Stimulated activated CD4-positive, alpha-beta T cell treated with anti-CD3 and anti-CD28 coated beads, Interleukin-2, amount 100 ng/mL, for 4 hours (primary cell): Measurements from ENCODE around the gene UBE2G1.
A peak's percentile ranks its signal among the peaks of the same experiment; 100 is the strongest.
"Not testable (repeated sequence)": the region's sequence is repeated elsewhere in the genome, so short reads cannot be mapped to it uniquely, and the experiment has no call there.

Source experiments
- DNase-seq: peaks from one replicate; pipeline ENCODE4 v3.0.0-alpha.2; 2020; ENCODE audit warnings: low read depth

UBE2G1 gene

GRCh38 chr17:4366327-4367063, at the start of gene UBE2G1:
TSS of gene UBE2G1 (minus strand) at chr17:4366675. CDS start at chr17:4366316, 359 bp downstream.
- DNase-seq = peak; percentile 99

DNA sequence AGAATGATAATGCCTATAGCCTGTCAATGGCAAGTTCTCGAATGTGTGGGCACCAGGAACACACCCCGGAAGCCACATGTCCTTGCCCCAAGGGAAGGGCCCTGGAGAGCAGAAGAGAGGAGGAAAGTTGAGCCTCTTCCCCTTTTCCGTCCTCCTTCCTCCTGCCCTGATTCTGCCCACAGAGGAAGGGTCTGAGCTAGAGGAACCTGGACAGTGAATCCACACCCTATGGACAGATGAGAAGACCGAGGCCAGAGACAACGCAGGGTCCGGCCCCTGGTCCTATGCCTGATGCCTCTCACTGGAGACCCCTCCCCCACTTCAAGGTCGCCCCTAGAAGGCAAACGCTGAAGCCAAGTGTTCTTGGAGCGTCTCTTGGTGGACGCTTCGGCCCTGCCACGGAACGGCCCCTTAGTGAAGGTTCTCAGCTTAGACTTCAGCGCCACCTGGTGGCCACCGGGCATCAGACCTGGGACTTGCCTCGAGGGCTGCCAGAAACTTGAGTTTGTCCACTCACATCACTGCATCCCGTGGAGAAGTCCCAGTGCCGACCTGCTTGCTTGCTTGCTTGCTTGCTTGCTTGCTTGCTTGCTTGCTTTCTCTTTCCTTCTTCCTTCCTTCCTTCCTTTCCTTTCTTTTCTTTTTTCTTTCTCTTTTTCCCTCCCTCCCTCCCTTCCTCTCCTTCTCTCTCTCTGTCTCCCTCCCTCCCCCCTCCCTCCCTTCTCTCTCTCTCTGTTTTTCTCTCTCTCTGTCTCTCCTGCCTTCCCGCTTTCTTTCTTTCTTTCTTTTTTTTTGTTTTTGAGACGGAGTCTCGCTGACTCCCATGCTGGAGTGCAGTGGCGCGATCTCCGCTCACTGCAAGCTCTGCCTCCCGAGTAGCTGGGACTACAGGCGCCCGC, 46.7 kb upstream of the UBE2G1 start:
- peak; percentile 82 for DNase-seq

- DNase-seq = no peak
Observed at GRCh38 chr17:4411201-4411600, 44.7 kb upstream of the UBE2G1 start.

DNA sequence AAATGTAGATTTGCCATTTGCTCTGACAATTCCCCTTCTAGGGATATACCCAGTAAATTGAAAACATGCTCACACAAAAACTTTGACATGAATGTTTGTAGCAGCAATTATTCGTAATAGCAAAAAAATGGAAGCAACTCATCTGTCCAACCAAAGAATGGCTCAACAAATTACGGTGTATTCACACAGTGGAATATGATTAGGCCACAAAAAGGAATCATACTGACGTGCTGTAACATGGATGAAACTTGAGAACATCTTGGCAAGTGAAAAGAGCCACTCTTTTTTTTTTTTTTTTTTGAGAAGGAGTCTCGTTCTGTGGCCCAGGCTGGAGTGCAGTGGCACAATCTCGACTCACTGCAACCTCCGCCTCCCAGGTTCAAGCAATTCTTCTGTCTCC, 43.2 kb upstream of the UBE2G1 start:
- DNase-seq = no peak

DNA sequence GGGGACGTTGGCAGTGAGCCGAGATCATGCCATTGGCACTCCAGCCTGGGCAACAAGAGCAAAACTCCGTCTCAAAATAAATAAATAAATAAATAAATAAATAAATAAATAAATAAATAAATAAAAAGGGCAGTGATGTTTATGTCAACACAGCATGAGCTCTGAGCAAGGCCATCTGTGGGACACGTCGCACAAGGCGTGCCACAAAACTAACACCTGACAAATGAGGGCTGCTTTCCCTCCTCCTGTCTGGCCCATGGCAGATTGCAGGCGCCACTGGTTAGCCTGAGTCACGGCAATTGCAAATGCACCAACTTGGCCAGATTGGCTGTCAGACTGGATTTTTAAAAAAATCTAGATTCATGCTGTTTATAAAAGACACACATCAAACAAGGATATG, 41.4 kb upstream of the UBE2G1 start:
- DNase-seq = no peak

DNA sequence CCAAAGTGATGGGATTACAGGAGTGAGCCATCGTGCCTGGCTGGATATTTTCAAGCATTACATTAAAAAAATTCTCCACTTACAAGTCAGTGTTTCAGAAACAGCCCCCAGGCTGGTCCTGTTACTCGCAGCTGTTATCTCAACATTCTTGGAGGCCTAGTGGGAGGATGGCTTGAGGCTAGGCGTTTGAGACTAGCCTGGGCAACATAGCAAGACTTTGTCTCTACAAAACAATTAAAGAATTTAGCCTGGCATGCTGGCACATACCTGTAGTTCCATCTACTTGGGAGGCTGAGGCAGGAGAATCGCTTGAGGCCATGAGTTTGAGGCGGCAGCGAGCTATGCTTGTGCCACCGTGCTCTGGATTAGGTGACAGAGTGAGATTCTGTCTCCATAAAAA, 40.7 kb upstream of the UBE2G1 start:
- DNase-seq = no peak

GRCh38 chr17:4406386-4406785, 39.9 kb upstream of the UBE2G1 start:
- DNase-seq = no peak

- no peak for DNase-seq
Observed at GRCh38 chr17:4405699-4406098, 39.2 kb upstream of the UBE2G1 start.

- no peak for DNase-seq
Observed at GRCh38 chr17:4405038-4405669, 38.7 kb upstream of the UBE2G1 start.

DNA sequence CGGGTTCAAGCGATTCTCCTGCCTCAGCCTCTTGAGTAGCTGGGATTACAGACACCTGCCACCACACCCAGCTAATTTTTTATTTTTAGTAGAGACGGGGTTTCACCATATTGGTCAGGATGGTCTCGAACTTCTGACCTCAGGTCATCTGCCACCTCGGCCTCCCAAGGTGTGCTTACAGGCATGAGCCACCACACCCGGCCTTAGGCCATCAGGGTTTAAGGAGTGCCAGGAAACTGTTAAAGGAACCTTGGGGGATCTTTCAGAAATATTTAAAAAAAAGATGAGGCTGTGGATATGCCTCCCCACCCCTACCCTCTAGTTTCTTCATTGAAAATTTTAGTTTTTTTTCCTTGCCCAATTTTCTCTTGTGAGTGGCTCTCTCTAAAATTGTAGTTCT, 31.4 kb upstream of the UBE2G1 start:
- no peak for DNase-seq

DNA sequence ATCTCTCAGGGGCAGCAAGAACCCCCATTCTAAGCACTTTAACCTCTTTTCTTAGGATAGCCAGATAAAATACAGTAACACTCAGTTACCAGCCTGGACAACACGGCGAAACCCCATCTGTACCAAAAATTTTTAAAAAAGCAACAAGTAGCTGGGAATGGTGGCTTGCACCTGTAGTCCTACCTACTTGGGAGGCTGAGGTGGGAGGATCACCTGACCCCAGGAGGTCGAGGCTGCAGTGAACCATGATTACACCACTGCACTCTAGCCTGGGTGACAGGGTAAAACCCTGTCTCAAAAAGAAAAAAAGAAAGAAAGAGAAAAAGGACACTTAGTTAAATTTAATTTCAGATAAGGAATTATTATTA, 28.6 kb upstream of the UBE2G1 start:
- DNase-seq = no peak

DNA sequence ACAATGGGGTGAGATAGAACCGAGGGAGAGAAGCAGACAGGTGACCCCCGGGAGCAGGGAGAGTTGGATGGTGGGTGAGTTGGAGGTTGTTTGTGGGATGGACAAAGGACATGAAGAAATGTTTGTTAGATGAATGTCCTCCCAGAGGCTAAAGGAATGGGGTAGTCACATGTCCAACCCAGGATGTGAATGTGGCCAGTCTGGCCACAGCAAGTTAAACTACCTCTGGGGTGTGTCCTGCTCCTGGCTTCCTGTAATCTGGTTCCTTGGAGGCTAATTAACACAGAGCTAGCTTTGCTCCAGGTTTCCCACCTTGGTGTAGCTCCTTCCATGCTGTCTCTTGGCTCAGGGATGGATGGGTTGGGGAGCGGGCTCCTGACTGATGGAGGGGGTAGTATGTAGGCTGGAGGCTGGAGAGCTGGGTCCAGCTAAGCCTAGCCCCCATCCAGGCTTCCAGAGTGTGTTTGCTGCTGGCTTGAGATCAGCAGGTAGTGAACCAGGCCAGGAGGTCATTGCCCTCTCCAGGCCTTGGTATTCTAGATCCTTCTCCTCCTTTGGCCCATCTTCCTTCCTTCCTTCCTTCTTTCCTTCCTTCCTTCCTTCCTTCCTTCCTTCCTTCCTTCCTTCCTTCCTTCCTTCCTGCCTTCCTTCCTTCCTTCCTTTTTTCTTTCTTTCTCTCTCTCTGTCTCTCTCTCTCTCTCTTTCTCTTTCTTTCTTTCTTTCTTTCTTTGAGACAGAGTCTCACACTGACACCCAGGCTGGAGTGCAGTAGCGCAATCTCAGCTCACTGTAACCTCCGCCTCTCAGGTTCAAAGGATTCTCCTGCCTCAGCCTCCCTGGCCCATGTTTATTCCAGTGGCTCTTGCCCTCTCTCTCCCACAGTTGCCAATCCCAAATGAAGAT, 28.0 kb upstream of the UBE2G1 start:
- no peak for DNase-seq

DNA sequence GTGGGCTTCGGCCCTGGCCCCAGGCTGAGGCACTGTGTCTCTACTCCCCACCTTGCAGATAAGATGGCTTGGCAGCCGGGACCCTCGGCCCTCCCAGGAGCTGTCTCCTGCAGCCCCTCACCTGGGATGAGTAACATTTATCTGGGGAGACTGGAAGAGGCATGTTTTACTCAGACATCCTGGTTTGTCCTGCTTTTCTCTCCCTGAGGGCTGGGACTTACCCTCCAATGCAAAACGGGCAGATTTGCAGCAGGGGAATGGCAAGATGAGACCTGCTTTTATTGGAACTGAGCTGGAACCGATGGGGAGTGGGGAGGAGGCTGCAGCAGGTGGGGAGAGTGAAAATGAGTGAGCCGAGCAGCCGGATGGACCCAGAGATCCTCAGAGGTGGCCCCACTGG, 27.3 kb upstream of the UBE2G1 start:
- no peak for DNase-seq

DNA sequence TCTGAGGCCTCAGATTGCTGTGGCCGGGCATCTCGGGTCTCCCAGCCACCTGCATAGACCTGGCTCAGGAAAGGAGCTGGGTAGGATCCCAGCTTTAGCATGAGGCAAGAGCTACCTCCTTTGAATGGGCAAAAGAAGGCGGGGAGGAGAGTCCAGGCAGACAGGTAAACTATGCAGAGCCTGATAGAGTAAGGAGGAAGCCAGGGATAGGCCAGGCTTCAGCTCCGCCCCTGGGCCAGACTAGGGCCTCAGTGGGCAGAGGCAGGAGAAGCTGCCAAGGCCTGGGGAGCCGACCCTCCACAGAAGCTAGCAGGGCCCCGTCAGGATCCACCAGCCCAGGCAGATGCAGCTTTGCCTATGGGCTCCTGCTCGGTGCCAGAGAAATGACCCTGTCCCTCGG, 22.6 kb upstream of the UBE2G1 start:
- no peak for DNase-seq

DNA sequence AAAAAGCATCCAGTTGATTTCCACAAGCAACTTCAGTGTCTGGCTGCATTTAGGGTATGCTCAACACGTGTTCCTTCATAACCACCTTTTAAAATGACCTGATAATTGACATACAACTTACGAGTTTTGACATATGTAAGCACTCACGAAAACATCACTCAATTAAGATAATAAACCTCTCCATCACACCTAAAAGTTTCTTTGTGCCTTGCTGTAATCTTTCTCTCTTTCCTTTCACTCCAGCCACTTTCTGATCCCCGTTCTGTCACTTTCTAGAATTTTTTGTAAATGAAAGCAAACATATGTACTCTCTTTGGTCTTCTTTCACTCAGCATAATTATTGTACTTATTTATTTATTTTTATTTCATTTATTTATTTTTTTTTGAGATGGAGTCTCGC, 20.7 kb upstream of the UBE2G1 start:
- DNase-seq = no peak

DNA sequence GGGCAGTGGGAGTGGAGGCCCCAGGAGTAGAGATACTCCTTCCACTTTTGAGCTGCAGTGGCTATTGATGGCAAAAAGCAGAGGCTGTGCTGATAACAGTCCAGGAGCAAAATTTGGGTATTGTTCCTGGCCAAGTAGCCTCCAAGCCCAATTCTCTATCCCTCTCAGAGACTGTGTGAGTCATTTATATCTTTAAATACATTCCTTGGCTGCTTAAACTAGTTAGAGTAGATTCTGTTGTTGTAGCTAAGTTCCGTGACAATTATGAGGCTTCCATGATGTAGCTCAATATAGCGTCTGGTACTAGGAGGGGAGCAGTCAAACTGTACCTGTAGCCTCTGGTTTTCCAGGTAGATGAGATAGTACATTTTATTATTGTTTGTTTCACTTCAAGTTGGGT, 19.9 kb upstream of the UBE2G1 start:
- DNase-seq = no peak

DNA sequence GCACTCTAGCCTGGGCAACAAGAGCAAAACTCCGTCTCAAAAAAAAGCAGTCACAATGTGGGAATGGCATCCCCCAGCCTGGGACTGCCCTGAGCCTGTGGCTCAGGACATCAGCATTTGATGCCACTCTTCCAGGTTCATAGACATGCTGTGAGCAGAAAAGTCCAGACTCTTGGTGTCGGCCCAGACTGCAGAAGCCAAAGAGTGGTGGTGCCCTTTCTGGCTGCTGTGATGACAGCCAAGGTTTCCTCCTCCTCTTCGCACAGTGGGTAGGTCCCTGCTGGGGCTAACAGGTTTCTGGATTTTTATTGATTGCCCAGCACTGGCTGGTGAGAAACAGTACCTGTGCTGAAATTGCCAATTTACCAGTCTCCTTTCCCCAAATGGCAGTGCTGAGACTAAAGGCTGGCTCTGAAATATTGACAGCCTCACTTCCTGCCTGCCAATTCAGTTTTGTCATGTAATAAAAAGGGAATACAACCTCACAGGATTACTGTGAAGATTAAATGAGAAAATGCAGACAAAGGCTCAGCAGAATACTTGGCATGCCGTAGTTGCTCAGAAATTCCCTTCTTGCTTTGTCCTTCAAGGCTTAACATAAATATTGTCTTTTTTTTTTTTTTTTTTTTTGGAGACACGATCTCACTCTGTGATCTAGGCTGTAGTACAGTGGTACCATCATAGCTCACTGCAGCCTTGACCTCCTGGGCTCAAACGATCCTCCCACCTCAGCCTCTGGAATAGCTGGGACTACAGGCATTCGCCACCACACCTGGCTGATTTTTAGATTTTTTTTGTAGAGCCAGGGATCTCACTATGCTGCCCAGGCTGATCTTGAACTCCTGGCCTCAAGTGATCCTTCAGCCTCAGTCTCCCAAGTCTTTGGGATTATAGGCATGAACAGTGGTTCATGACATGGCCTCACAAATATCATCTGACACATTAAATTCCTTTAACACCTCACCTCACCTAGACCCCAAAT, 15.5 kb upstream of the UBE2G1 start:
- no peak for DNase-seq

GRCh38 chr17:4378626-4379025, 12.2 kb upstream of the UBE2G1 start:
- no peak for DNase-seq

DNA sequence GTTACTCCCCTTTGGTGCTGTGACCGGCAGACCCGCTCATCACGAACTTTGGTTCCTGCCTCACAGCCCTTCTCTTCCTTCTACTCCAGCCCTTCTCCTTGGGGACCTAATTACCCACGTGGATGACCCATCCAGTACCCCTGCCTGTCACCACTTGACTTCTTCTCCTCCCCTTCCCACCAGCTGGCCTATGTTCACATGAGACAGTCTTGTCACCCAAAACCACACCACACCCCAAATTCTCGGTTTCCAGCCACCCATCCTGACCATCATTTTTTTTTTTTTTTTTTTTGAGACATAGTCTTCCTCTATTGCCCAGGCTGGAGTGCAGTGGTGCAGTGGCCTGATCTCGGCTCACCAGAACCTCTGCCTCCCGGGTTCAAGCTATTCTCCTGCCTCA, 10.8 kb upstream of the UBE2G1 start:
- not testable (repeated sequence) for DNase-seq

DNA sequence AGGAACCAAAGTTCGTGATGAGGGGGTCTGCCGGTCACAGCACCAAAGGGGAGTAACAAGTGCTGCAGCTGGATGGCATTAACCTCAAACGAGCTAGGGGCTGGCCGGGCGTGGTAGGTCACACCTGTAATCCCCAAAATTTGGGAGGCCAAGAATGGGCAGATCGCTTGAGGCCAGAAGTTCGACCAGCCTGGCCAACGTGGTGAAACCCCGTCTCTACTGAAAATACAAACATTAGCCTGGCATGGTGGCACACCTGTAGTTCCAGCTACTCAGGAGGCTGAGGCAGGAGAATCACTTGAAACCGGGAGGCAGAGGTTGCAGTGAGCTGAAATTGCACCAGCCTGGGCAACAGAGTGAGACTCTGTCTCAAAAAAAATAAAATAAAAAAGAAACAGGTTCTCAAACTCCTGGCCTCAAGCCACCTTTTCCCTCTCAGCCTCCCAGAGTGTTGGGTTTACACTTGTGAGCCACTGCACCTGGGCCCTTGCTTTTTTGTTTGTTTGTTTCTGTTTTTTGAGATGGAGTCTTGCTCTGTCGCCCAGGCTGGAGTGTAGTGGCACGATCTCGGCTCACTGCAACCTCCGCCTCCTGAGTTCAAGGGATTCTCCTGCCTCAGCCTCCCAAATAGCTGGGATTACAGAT, 9.4 kb upstream of the UBE2G1 start:
- DNase-seq = not testable (repeated sequence)
